Ovary (tissue), 3 donors: Measurements from ENCODE around the gene UROD.

Experiments
- EP300 ChIP-seq: sonication (generic); formaldehyde crosslinking; IDR thresholded peaks from one replicate; pipeline ENCODE4 v1.6.1; 2017; ENCODE audit warnings: antibody characterized with exemption
- POLR2A ChIP-seq: fragments of 450-650 bp; IDR thresholded peaks from one replicate; pipeline ENCODE4 v1.6.1; 2017; ENCODE audit warnings: antibody characterized with exemption, mild to moderate bottlenecking, moderate library complexity
- TF ChIP-seq, protein P1 (sequence below), 3 donors: fragments of 450-650 bp in 2 of 3; fragments of 200-600 bp in 1 of 3; IDR thresholded peaks; one replicate each; pipeline versions ENCODE4 v1.5.1 to v1.8.0; 2016 to 2022; ENCODE audit warnings: antibody characterized with exemption in 3 of 3, mild to moderate bottlenecking in 1 of 3
- donor health status: DM: no; HTN: no; CAD: no.

GRCh38 chr1:45018599-45019230, 6.7 kb downstream of the UROD start:
- TF ChIP-seq, protein P1, sequence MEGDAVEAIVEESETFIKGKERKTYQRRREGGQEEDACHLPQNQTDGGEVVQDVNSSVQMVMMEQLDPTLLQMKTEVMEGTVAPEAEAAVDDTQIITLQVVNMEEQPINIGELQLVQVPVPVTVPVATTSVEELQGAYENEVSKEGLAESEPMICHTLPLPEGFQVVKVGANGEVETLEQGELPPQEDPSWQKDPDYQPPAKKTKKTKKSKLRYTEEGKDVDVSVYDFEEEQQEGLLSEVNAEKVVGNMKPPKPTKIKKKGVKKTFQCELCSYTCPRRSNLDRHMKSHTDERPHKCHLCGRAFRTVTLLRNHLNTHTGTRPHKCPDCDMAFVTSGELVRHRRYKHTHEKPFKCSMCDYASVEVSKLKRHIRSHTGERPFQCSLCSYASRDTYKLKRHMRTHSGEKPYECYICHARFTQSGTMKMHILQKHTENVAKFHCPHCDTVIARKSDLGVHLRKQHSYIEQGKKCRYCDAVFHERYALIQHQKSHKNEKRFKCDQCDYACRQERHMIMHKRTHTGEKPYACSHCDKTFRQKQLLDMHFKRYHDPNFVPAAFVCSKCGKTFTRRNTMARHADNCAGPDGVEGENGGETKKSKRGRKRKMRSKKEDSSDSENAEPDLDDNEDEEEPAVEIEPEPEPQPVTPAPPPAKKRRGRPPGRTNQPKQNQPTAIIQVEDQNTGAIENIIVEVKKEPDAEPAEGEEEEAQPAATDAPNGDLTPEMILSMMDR (IDR thresholded peaks at IDR 0.05), result peak in 2 of 3 donors; percentile 25 to 37
- TF ChIP-seq POLR2A, result no peak
- no peak for TF ChIP-seq EP300
